GM18909 (cell line): Measurements from ENCODE around the gene KHDRBS1.
"Not testable (repeated sequence)": the region's sequence is repeated elsewhere in the genome, so short reads cannot be mapped to it uniquely, and the experiment has no call there.

Experiments used
- ATAC-seq: cut with Tn5 transposase; IDR thresholded peaks from one replicate; pipeline ENCODE4 v1.9.1; 2021; ENCODE audit warnings: mild to moderate bottlenecking; ENCODE audit not compliant: unreplicated experiment, poor library complexity

The KHDRBS1 gene

GRCh38 chr1:32062867-32063230 lies 49.2 kb downstream of the KHDRBS1 start:
- no peak for ATAC-seq

GRCh38 chr1:32063261-32063681 lies 49.6 kb downstream of the KHDRBS1 start:
- ATAC-seq: no peak

- ATAC-seq: not testable (repeated sequence)
Measured at GRCh38 chr1:32065613-32066488, 52.2 kb downstream of the KHDRBS1 start.

- no peak for ATAC-seq
Measured at GRCh38 chr1:32066489-32066873, 52.8 kb downstream of the KHDRBS1 start.

GRCh38 chr1:32068957-32069588 lies 55.4 kb downstream of the KHDRBS1 start:
- ATAC-seq: no peak

GRCh38 chr1:32071758-32072621 lies 58.3 kb downstream of the KHDRBS1 start:
- no peak for ATAC-seq

GRCh38 chr1:32072622-32073298 lies 59.1 kb downstream of the KHDRBS1 start, which contains the start of gene TMEM39B:
TSS of gene TMEM39B (plus strand) at chr1:32072939. CDS start at chr1:32073048, 109 bp downstream.
- ATAC-seq: peak; percentile 87

- ATAC-seq: no peak
Measured at GRCh38 chr1:32073299-32074229, 59.9 kb downstream of the KHDRBS1 start.

- no peak for ATAC-seq
Measured at GRCh38 chr1:32074841-32075240, 61.2 kb downstream of the KHDRBS1 start.

- ATAC-seq: no peak
Measured at GRCh38 chr1:32077451-32077850, 63.8 kb downstream of the KHDRBS1 start.

GRCh38 chr1:32082022-32082421 lies 68.4 kb downstream of the KHDRBS1 start:
- ATAC-seq: no peak

GRCh38 chr1:32086381-32086780 lies 72.7 kb downstream of the KHDRBS1 start:
- ATAC-seq: not testable (repeated sequence)

GRCh38 chr1:32091176-32091575 lies 77.5 kb downstream of the KHDRBS1 start:
- no peak for ATAC-seq

GRCh38 chr1:32091591-32091990 lies 77.9 kb downstream of the KHDRBS1 start:
- no peak for ATAC-seq
